IPS-NIHi7 (cell line): ENCODE results near the gene PPP1R16B.
"Not testable (repeated sequence)": the region's sequence is repeated elsewhere in the genome, so short reads cannot be mapped to it uniquely, and the experiment has no call there.

ENCODE experiments used
- DNase-seq: peaks from one replicate; pipeline ENCODE4 v3.0.0; 2012; ENCODE audit warnings: mixed read lengths; ENCODE audit errors: extremely low spot score

PPP1R16B gene

DNA sequence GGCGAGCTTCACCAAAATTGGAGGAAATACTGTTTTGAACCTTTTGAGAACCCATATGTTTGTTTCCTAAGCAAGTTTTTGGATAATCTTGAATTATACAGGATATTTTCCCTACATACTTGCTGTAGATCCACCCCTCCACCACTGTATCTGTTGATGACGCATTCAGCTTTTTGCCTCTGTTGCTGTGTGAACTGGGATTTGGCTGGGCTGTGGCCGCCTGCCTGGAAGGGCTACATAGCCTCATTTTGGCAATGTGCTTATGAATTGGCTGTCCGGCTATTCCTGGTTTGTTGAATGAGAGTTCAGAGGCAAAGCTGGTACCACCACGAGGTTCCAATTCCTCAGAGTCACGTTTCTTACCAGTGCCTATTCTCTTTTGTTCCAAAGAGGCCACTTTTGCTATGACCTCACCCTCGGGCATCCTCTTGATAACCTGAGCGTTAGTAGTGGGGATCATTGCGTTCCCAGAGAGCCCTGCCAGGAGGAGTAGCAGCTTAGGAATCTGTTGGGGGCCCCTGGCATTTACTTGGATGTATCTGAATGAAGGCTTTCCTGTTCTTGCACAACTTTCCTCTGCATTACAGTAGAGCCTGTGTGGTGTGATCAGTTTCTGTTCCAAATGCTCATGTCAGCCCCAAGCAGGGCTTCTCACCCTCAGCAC, 127.1 kb downstream of the PPP1R16B start:
- no peak for DNase-seq

DNA sequence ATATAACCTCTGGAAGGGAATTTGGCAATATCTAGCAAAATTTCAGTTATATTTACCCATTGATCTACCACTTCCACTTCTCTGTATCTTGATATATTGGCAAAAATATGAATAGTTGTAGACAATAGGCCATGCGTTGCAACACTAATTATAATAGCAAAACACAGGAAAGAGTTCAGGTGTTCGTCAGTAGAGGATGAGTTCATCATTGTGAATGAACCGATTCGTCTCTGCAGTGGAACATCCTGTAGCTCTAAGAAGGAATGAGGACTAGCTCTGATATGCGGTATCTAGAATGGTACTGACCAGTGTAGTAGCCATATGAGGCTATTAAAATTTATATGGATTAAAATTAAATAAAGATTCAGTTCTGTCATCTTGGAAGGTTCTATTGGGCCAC, 129.0 kb downstream of the PPP1R16B start:
- DNase-seq, result no peak

DNA sequence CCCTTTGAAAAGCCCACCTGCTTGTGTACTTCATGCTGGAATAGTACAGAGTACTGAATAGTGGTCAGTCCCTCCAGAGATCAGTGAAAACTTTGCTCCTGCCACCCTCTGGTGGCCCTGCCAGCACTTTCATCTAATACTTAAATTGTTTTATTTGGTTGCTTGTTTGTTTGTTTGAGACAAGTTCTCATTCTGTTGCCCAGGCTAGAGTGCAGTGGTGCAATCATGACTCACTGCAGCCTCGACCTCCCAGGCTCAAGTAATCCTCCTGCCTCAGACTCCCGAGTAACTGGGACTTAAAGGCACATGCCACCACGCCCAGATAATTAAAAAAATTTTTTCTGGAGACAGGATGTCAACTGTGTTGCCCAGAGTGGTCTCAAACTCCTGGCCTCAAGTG, 129.8 kb downstream of the PPP1R16B start:
- DNase-seq, result no peak

DNA sequence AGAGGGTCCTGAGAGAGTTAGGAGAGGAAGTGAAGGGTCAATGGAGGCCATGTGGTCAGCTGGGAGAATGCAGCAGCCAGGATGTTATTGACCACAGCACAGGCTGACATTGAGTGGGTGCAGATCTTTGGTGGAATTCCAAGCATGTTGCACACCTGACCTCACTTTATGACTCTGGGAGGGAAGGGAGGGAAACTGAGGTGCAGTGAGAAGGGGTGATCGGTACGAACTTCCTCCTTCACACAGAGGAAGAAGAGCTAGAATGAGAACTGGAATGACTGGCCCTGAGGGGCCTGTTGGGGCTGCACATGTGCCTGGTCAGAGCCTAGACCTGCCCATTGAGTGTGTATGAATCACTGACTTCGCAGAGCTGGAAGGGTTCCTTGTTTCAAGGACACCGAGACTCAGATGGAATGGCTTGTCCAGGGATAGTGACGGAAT, 130.5 kb downstream of the PPP1R16B start:
- DNase-seq, result no peak

DNA sequence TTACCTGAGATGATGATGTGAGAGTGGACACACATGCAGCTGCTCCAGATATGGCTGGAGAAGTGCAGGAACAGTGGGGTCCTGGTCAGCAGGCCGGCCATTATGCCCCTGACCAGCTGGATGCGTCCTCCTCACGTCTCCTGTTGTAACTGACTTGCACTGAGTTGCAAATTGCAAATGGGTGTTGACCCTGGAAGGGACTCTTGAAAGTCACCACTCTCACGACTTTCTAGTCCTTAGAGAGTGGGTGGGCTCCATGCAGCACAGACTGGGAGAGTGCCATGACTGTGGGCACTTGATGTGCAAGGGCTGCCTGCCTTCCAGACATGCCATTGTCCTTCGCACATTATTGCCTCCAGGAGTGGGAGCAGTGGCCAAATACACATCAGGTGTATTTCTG, 131.5 kb downstream of the PPP1R16B start:
- no peak for DNase-seq

DNA sequence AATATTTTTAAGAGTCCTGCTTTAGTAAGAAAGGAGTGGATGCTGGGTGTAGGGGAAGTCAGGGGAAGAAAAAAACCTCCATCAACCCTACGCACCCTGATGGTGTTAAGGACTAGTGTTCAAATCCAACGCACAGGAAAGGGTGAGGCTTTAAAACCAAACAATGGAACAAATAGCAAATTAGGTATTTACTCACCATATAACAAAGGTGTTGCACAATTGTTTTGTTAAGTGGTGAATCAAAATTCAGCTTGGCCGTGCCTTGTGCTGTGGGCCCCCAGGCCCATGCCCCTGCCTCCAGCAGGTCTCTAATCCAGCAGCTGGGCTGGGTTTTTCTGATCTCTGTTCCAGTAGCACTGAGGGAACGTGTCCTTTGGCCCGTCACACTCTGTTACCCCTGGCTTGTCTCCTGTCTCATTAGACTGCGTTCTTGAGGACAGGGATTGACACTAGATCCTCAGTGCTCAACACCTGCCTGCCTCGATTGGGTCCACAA, 132.5 kb downstream of the PPP1R16B start:
- DNase-seq, result no peak

DNA sequence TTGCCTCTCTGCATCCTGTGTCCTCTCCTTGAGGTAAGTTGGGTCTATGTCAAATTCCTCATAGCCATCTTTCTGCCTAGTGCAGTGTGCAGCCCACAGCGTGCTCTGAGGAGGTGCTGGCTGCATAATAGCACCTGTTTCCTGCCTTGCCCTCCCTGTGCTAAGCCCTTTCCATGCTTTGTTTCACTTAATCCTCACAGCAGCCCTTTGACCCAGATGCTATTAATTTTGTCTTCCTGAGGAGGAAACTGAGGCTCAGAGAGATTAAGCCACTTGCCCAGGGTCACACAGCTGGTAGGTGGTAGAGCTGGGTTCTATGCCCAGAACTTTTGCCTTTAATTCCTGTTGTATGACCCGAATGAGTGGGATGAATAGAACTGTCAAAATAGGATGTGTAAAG, 134.2 kb downstream of the PPP1R16B start:
- no peak for DNase-seq

DNA sequence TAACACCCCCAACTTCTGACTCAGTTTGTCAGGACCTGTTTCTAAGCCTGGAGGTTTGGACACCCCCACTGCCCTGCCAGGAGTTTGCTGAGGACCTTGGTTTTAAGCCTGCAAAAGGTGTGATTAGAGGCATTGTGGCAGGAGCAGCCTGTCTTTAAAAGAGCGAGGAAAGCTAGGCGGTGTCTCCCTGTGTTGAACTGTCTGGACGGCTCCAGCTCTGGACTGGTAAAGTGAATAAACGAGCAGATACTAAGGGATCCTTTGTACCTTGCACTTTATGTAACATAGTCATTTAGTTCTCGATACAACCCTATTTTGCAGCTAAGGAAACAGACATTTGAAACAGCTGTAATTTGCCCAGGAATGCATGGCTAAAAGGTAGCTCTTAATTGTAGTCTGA, 135.1 kb downstream of the PPP1R16B start:
- no peak for DNase-seq

DNA sequence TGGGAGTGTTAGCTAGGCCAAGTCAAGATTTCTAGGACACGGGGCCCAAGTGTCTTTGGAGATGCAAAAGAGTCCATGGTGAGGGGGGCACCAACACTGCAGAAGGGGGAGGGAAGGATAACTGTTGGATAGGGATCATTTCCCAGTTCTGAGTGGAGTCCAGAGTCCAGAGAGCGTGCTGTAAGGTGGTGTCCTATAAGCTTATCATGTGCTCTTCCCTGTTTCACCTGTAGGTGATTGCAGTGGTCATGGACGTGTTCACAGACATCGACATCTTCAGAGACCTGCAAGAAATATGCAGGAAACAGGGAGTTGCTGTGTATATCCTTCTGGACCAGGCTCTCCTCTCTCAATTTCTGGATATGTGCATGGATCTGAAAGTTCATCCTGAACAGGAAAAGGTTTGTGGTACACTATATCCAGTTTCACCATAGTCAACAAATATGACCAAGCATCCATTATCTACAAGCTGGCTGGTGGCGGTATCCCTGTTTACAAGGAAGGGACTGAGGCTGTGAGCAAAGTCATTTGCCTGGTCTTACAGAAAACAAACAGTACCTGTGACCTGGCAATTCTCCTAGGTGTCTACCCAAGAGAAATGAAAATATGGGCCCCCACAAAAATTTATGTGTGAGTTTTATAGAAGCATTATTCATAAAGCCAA, 136.4 kb downstream of the PPP1R16B start:
- no peak for DNase-seq

DNA sequence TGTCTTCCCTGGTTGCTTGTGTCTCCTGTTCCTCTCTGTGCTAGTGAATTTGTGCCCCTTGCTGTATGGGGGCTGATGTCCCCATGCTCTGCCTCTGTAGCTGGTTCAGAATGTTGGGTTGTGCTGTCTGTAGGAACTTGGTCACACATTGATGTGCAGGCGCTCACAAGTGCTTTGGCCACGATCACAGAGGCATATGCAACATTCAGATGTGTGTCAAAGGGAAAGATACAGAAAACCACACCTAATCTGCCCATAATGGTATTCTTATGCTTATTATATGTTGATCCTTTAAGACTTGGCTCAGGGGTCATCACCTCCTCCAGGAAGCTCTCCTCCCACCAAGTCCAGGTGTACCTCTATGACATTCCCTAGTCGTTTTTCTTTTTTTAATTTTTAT, 139.5 kb downstream of the PPP1R16B start:
- DNase-seq, result no peak

DNA sequence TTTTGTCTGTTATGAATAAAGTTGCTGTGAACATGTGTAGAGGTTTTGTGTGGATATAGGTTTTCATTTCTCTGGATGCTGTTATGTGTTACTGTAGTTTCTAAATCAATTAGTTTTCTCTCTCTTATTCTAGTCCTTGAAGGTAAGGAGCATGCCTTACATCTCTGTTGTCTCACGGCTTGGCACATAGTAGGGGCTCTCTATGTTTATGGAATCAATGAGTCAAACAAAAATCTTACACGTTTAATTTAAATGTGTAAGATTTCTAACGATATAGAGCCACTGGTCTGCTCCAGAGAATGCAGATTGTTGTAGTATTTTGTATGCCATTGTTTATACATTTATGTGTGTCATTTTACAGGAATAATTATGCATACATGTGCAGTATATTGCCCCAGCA, 141.3 kb downstream of the PPP1R16B start:
- DNase-seq, result no peak

DNA sequence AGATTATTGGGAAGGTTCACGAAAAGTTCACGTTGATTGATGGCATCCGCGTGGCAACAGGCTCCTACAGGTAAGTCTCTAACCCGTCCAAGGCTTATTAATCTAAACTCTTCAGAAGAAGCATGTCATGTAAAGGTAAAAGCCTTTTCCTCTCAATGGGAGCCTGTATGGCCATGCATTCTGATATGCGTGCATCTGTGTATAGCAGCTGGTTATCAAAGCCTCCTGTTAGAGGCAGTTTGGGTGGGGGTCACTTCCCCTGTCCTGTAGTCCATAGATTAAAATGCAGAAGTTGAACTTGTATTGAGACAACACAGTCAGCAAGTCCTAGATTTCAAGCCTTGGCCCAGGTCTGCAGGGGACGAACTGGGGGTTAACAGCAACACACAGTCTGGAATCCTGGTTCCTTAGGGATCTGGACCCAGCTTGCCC, 142.4 kb downstream of the PPP1R16B start:
- DNase-seq, result no peak

DNA sequence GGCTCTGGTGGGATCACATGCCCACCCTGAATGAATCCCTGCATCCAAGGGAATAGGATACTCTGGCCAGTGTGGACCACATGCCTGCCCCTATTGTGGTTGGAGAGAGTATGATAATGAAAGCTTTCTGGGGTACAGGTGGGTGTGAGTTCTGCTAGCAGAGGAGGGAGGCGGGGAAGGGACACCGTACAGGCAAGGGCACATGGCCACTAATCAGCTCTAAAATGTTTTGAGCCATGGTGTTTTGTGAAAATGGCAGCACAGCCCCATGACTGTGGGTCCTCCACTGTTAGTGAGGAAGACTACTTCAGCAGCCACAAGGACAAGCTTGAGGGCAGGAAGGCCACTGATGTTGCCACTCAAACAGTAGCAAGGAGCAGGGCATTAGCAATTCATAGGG, 144.8 kb downstream of the PPP1R16B start:
- DNase-seq, result no peak

DNA sequence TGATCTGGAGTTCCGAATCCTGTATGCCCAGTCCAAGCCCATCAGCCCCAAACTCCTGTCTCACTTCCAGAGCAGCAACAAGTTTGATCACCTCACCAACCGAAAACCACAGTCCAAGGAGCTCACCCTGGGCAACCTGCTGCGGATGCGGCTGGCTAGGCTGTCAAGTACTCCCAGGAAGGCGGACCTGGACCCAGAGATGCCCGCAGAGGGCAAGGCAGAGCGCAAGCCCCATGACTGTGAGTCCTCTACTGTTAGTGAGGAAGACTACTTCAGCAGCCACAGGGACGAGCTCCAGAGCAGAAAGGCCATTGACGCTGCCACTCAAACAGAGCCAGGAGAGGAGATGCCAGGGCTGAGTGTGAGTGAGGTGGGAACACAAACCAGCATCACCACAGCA, 146.1 kb downstream of the PPP1R16B start:
- no peak for DNase-seq

DNA sequence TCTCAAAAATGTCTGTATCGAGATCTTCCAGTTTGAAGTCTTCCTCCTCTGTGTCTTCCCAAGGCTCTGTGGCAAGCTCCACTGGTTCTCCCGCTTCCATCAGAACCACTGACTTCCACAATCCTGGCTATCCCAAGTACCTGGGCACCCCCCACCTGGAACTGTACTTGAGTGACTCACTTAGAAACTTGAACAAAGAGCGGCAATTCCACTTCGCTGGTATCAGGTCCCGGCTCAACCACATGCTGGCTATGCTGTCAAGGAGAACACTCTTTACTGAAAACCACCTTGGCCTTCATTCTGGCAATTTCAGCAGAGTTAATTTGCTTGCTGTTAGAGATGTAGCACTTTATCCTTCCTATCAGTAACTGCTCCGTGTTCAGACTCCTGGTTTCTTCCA, 146.7 kb downstream of the PPP1R16B start:
- DNase-seq, result no peak

DNA sequence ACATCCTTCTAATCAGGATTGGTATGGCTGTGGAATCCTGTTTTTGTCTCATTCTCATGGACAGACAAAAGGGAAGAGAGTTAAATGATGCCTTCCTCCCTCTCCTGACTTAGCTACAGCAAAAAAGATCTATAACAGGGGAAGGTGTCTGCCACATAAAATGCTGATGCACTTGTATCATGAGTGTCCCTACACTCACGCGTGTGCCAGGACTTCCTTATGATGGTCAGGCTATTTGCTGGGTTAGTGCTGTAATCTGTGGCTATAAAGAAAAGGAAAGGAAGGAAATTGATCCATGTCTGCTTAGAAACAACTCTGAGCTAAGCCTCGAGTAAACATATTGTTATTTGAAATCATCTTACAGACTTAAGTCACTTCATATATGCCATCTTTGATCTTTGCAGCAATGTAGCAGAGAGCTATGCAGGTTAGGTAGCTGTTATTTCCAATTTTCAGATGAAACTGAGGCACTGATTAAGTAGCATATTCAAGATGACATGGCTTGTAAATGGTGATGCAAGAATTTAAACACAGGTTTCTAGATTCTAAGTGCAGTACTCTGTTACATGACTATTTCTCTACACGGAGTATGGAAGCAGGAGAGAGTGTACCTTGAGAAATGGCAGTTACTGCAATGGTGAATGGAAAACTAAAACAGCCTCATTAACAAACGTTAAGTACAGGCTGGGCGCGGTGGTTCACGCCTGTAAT, 148.3 kb downstream of the PPP1R16B start:
- no peak for DNase-seq

DNA sequence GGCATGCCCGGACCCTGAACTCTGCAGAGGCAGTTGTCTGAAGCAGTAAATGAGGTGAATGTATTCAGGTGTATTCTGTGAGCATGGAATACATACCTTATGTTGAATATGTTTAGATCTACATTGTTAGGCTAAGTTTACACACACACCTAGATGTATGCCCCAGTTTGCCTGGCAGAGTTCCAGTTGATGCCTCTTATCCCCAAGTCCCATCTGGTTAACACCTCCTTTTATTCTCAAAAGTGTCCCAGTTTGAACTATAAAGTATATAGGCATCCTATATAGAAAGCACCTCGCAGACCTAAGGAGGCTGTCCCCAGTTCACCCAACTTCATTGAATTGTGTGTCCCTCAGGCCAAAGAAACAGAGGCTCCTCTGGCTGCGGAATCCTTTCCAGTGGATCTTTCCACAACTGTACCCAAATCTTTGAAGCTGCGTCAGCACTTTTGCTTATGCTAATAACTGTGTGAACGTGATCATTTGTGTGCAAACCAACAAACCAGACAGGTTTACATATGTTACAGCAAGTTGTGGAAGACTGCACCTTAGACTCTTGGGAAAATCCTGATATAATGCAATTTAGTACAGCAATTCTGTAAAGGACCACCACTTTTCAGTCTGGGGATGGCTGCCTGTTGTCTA, 151.9 kb downstream of the PPP1R16B start:
- no peak for DNase-seq

DNA sequence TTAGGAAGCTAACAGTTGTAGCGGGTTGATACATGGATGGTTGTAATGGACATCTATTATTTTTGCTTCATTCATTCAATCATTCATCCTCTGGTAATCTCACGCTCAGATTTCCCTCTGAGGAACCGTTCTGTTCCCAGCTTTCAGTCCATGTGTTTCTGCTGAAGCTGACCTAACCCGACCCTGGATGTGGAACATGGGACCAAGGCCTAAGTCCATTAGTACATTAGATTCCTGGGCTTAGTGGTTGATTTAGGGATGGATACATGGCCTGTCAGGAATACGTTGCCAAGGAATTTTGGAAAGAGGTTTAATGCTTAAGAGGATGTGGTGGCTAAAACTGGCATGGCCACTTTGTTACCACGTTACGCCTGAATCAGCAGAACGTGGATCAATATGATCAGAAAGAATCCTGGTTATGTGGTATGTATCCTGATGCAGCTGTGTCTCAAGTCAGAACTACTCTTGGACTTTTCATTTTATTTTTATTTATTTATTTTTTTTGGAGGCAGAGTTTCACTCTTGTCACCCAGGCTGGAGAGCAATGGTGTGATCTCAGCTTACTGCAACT, 152.5 kb downstream of the PPP1R16B start:
- DNase-seq, result no peak

DNA sequence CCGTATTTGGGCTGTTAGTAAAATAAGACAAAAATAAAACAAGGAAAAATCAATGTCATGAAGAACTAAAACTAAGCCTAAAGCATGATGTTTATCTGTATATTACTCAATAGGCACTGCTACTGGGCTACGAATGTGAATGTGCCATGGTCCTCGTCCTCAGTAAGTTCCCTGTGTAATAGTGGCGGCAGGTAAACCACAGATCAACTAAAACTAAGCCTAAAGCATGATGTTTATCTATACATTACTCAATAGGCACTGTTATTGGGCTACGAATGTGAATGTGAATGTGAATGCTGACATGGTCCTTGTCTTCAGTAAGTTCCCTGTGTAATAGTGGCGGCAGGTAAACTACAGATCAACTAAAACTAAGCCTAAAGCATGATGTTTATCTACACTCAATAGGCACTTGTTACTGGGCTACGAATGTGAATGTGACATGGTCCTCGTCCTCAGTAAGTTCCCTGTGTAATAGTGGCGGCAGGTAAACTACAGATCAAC, 154.7 kb downstream of the PPP1R16B start:
- DNase-seq, result not testable (repeated sequence)

DNA sequence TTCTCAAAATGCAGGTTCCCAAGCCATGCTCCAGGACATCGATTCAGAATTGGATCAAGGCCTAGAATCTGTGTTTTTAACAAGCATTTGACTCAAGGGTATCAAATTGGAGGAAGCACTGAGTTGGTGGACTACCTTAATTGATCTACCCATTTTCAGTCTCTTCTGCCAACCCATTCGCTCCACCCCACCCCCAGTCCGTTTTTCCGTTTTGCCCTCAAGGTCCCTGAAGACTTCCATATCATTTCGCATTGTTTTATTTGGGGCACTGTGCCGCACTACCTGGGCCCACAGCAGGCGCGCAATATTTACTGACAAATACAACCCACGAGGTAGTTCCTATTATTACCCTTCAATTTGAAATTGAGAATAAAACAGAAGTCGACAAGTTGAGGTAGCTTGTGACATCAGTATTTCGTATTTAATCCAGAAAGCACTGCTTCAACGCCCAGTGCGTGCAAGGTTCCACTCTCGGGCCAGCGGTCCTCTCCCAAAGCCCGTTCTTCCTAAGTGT, 156.1 kb downstream of the PPP1R16B start:
- peak; percentile 30 for DNase-seq
